ENCODE data around the gene ZFP64.
A peak's percentile ranks its signal among the peaks of the same experiment; 100 is the strongest.

Gene ZFP64

GRCh38 chr20:52103913-52104545, 87.5 kb downstream of the ZFP64 start:
- DNase-seq, result peak; percentile 30

- DNase-seq, result peak; percentile 22
Measured at GRCh38 chr20:52103335-52103912, 88.2 kb downstream of the ZFP64 start.

DNA sequence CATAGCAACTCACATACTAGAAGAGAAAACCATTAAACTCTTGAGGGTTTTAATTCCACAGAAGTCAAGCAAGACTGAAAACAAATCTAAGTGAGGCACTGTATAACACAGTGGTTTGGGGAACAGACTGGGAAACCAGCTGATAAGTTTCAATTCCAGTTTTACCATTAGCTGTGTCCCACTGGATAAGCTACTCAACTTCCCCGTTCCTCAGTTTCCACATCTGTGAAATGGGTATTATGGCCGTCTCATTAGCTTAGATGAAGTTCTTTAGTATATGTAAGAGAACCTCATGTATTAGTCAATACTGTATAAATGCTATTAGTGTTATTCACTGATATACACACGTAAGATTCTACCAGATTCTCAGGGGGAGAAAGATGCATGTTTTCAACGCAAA, 89.0 kb downstream of the ZFP64 start:
- DNase-seq, result no peak

GRCh38 chr20:52102126-52102525, 89.5 kb downstream of the ZFP64 start:
- no peak for DNase-seq
